ENCODE data around the gene SH2D7.
A peak's percentile ranks its signal among the peaks of the same experiment; 100 is the strongest.

SH2D7 gene

GRCh38 chr15:78103406-78104118, 11.2 kb downstream of the SH2D7 start:
- peak; percentile 18 to 27 for DNase-seq (ENCODE audit: low read depth in 2 of 2)

DNA sequence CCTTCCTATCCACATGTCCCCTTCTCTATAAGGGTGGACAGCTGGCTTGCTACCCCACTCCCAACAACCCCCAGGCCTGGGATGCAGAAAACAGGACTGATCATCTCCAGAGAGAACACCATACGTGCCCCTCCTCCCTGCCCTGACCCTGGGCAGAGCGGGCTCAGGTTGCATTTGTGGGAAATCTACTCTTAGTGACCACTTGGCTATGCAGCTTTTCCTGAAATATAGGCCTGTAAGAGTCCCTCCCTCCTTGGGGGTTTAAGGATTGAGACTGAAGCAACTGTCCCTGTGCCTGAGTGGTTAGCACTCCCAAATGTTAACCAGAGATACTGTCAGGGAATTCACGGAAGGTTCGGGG, 11.7 kb downstream of the SH2D7 start:
- DNase-seq (ENCODE audit: low read depth in 2 of 2), result no peak

- DNase-seq (ENCODE audit: low read depth in 2 of 2), result no peak
Measured at GRCh38 chr15:78104566-78105475, 12.5 kb downstream of the SH2D7 start.

DNA sequence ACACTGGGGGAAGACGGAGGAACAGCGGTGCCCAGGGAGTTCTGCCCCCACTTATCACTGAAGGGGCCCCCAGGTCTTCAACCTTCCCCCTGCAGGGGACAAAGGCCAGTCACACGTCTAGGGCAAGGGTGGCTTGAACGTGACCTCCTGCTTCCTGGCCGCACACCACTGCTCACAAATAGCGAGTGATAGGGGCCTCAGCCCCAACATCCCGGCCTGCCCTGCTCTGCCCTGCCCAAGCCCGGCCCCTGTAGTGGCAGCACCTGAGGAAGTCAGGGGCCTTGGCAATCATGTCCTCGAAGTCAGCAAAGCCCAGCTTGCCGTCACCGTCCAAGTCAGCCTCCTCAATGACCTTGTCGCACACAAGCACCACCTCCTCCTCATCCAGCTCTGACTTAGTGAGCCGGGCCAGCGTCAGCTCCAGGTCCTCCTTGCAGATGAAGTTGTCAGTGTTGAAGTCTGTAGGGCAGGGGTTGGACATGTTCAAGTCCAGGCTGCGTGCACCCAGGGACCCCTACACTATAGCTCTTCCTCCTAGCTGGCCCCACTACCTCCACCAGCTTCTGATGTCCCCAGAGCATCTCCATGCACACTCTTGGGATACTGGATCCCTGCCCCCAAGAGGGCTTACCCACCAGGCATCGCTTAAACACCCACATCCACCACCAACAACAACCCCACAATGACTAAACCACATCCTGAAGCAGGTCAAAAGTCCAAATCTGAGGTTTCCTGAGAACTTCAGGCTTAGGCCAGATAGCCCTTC, 13.3 kb downstream of the SH2D7 start:
- no peak for DNase-seq (ENCODE audit: low read depth in 2 of 2)

- DNase-seq (ENCODE audit: low read depth in 2 of 2), result no peak
Measured at GRCh38 chr15:78107471-78107870, 15.1 kb downstream of the SH2D7 start.

GRCh38 chr15:78108300-78109084, 16.1 kb downstream of the SH2D7 start:
- peak; percentile 66 to 72 for DNase-seq (ENCODE audit: low read depth in 2 of 2)

DNA sequence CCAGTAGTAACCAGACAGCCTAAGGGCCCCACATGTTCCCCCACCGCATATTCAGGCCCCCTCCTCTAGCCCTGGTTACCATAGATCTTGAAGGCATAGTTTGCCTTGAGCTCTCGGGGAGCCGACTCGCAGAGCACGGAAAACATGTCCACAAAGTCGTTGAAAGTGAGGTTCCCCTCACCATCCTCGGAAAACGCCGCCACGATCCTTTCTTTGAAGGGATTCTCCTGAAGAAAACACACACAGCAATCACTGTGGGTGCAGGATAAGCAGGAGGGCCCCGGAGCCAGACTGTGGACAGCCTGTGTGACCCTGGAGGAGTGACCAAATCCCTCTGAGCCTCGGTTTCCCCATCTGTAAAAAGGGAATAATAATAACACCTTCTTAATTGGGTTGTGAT, 16.8 kb downstream of the SH2D7 start:
- no peak for DNase-seq (ENCODE audit: low read depth in 2 of 2)

GRCh38 chr15:78110096-78110495, 17.7 kb downstream of the SH2D7 start:
- no peak for DNase-seq (ENCODE audit: low read depth in 2 of 2)

DNA sequence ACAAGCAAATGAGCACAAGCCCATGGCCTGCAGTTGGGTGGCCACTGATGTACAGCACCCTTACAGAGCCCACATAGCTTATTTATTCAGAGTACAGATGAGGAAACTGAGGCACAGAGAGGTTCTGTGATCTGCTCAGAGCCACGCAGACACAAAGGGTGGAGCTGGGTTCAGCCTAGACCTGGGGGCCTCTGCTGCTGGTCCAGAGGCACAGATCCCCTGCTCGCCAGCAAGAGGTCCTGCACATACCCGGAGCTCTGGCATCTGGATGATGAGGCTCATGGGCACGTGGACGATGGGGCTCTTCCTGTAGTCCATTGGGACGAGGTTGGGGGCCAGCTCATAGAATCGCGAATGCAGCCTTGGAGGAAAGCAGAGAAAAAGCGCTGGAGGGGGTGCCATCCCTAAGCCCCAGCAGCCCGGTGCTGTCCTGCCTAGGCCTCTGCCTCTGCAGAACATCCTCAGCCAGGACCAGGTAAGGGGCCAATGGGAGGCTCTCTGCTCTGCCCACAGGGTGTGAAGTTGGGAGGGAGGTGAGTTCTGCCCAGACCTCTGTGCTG, 18.6 kb downstream of the SH2D7 start:
- no peak for DNase-seq (ENCODE audit: low read depth in 2 of 2)

- DNase-seq (ENCODE audit: low read depth in 2 of 2), result no peak
Measured at GRCh38 chr15:78111788-78112187, 19.4 kb downstream of the SH2D7 start.

- no peak for DNase-seq (ENCODE audit: low read depth in 2 of 2)
Measured at GRCh38 chr15:78112551-78112950, 20.2 kb downstream of the SH2D7 start.

DNA sequence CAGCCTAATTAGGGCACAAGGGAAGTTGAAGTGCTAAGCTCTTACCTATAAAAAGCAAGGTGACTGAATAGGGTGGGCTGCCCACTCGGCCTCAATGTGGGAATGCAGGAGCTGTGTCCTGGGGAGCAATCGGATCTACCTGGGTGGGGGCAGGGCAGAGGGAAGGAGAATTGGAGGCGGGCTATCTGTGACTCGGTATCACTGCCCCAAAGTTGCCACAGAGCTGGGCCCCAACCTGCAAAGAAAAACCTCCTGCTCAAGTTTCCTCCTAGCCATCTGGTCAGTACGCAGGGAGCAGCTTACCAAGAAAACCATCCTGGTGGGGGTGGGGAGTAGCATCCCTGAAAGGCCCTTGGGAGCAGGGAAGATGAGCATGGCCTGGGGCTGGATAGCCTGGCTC, 28.2 kb downstream of the SH2D7 start:
- DNase-seq (ENCODE audit: low read depth in 2 of 2), result no peak

- no peak for DNase-seq (ENCODE audit: low read depth in 2 of 2)
Measured at GRCh38 chr15:78125267-78125666, 32.9 kb downstream of the SH2D7 start.

- DNase-seq (ENCODE audit: low read depth in 2 of 2), result no peak
Measured at GRCh38 chr15:78127882-78128281, 35.5 kb downstream of the SH2D7 start.

GRCh38 chr15:78129077-78129750, 36.9 kb downstream of the SH2D7 start:
- DNase-seq (ENCODE audit: low read depth in 2 of 2), result no peak

DNA sequence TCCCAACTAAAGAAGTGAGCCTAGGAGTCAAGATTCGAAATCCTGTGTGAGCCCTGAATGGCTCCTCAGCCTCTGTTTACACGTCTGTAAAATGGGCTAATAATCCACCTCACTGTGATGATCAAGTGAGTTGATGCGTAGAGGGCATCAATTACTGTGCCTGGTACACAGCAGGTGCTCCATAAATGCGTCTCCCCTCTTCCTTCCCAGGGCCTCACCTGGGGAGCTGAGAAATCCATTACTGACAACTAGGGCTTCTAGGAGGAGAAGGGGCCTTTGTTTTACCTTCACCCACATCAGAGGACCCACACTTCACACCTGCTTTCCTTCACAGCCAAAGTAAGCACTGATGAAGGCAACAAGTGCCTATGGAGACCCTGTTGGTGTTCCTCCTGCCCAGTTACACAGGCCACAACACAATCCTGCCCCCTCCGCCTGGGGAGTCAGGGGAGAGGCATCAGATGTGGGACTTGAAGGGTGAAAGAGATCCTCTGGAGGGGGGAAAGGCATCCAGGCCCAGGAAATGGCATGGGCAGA, 37.5 kb downstream of the SH2D7 start:
- no peak for DNase-seq (ENCODE audit: low read depth in 2 of 2)

GRCh38 chr15:78130466-78131294, 38.3 kb downstream of the SH2D7 start:
- peak in 1 of 2 donors; percentile 22 for DNase-seq (ENCODE audit: low read depth in 2 of 2)

GRCh38 chr15:78131295-78132061, 39.1 kb downstream of the SH2D7 start, which contains the start of gene CIB2:
Gene CIB2 (minus strand): TSS chr15:78131445. CDS start chr15:78131215, 230 bp downstream.
- peak; percentile 54 to 66 for DNase-seq (ENCODE audit: low read depth in 2 of 2)

DNA sequence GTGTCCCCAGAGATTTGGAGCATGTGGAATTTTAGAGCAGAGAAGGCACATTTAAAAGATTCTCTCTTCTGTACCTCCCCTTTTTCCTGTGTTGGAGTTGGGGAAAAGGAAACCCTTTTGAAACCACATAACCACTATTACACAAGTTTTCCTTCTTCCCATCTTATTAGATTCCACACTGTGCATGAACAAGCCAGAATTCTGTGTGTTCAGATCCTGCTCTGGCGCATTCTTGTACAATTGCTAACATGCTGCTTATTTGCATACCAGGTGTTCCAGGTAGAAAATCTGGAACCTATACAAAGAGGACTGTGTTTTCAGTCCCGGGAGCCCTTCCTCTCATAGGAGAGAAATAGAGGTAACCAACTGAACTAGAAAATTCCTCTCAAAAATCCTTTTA, 41.4 kb downstream of the SH2D7 start:
- no peak for DNase-seq (ENCODE audit: low read depth in 2 of 2)

Measured in stimulated activated CD8-positive, alpha-beta memory T cell treated with anti-CD3 and anti-CD28 coated beads, Interleukin-2, amount 100 ng/mL, for 1 hour (primary cell).